K562 (cell line): ENCODE data around the gene TIMM17B. TPM values are rescaled to one million over a fixed set of nuclear protein-coding genes. Genes with fewer than 3 reads are reported as not detected.

Experiments used
- ARID2 ChIP-seq: fragments of 450-650 bp; IDR thresholded peaks from 2 replicates; pipeline ENCODE4 v1.6.1; 2017; ENCODE audit warnings: antibody characterized with exemption, mild to moderate bottlenecking
- BHLHE40 ChIP-seq: IDR thresholded peaks from 2 replicates; pipeline ENCODE4 v1.6.1; 2011; ENCODE audit warnings: low read length, improper control_type of control experiment
- CBFA2T2 ChIP-seq: fragments of 450-650 bp; conservative IDR thresholded peaks from 2 replicates; pipeline ENCODE4 v1.6.1; 2017; ENCODE audit warnings: mild to moderate bottlenecking
- FOS ChIP-seq: IDR thresholded peaks from 3 replicates; pipeline ENCODE4 v1.6.1; 2011; ENCODE audit not compliant: insufficient read length; ENCODE audit errors: extremely low read depth
- GABPB1 ChIP-seq: sonication (generic); formaldehyde crosslinking; IDR thresholded peaks from 2 replicates; pipeline ENCODE4 v1.8.0; 2022; ENCODE audit warnings: mild to moderate bottlenecking, missing genetic modification reagents
- HNRNPLL ChIP-seq: fragments of 200-400 bp; formaldehyde crosslinking; IDR thresholded peaks from 2 replicates; pipeline ENCODE4 v1.6.1; 2017; ENCODE audit warnings: low read length, low read depth, mild to moderate bottlenecking; ENCODE audit not compliant: poor library complexity, severe bottlenecking
- NR2C2 ChIP-seq, 2 experiments: fragments of 200-800 bp in 1 of 2; sonication (Bioruptor generic) in 1 of 2; sonication (generic) in 1 of 2; formaldehyde crosslinking in 1 of 2; IDR thresholded peaks; 2 replicates each; pipeline versions ENCODE4 v1.6.1 to v1.8.0; 2016 to 2022; ENCODE audit warnings: mild to moderate bottlenecking in 1 of 2, missing compliant biosample characterization in 1 of 2, missing genetic modification characterization in 1 of 2, missing genetic modification reagents in 1 of 2
- NUFIP1 ChIP-seq: fragments of 450-650 bp; IDR thresholded peaks from 2 replicates; pipeline ENCODE4 v1.6.1; 2018; ENCODE audit not compliant: partially characterized antibody
- PCBP1 ChIP-seq: fragments of 200-400 bp; formaldehyde crosslinking; IDR thresholded peaks from 2 replicates; pipeline ENCODE4 v1.6.1; 2018; ENCODE audit warnings: mild to moderate bottlenecking, low read depth, low read length; ENCODE audit not compliant: poor library complexity, severe bottlenecking
- POU5F1 ChIP-seq: fragments of 150-350 bp; IDR thresholded peaks from 2 replicates; pipeline ENCODE4 v1.6.1; 2014; ENCODE audit warnings: borderline replicate concordance, low read length, low read depth, mild to moderate bottlenecking; ENCODE audit not compliant: partially characterized antibody
- RB1 ChIP-seq: fragments of 450-650 bp; IDR thresholded peaks from 2 replicates; pipeline ENCODE4 v1.6.1; 2017; ENCODE audit warnings: low read depth, mild to moderate bottlenecking
- SMC3 ChIP-seq: conservative IDR thresholded peaks from 2 replicates; pipeline ENCODE4 v1.6.1; 2011; ENCODE audit warnings: low read depth, low read length, improper control_type of control experiment; ENCODE audit not compliant: insufficient read depth
- SNIP1 ChIP-seq: fragments of 450-650 bp; IDR thresholded peaks from 2 replicates; pipeline ENCODE4 v1.7.1; 2017; ENCODE audit warnings: low read depth, mild to moderate bottlenecking
- TAF9B ChIP-seq: fragments of 450-650 bp; IDR thresholded peaks from 2 replicates; pipeline ENCODE4 v1.6.1; 2018; ENCODE audit warnings: mild to moderate bottlenecking; ENCODE audit not compliant: partially characterized antibody
- TCF15 ChIP-seq: fragments of 250-450 bp; sonication (Bioruptor Pico); IDR thresholded peaks from 2 replicates; pipeline ENCODE4 v1.8.0; 2022; ENCODE audit warnings: moderate library complexity, mild to moderate bottlenecking, inconsistent platforms
- XRCC5 ChIP-seq: fragments of 200-400 bp; formaldehyde crosslinking; IDR thresholded peaks from 2 replicates; pipeline ENCODE4 v1.6.1; 2017; ENCODE audit warnings: low read depth, mild to moderate bottlenecking, low read length
- ZBTB34 ChIP-seq: fragments of 250-450 bp; sonication (Bioruptor Pico); IDR thresholded peaks from 2 replicates; pipeline ENCODE4 v1.8.0; 2021; ENCODE audit warnings: mild to moderate bottlenecking, moderate library complexity
- ZFX ChIP-seq: sonication (generic); formaldehyde crosslinking; IDR thresholded peaks from 2 replicates; pipeline ENCODE4 v1.8.0; 2022; ENCODE audit warnings: mild to moderate bottlenecking, missing genetic modification reagents, moderate library complexity
- ZNF408 ChIP-seq: fragments of 250-450 bp; sonication (Bioruptor Pico); IDR thresholded peaks from 2 replicates; pipeline ENCODE4 v1.4.0; 2020; ENCODE audit warnings: low read depth, mild to moderate bottlenecking, moderate library complexity
- ZNF696 ChIP-seq: fragments of 250-450 bp; sonication (Bioruptor Pico); conservative IDR thresholded peaks from 2 replicates; pipeline ENCODE4 v1.4.0; 2020; ENCODE audit warnings: mild to moderate bottlenecking, moderate library complexity
- ZZZ3 ChIP-seq: fragments of 450-650 bp; IDR thresholded peaks from 2 replicates; pipeline ENCODE4 v1.6.1; 2016; ENCODE audit warnings: antibody characterized with exemption, mild to moderate bottlenecking, moderate library complexity
- polyA plus RNA-seq, 8 experiments: library from polyadenylated mRNA; depleted of rRNA in 4 of 8; stranded (reverse) in 5 of 8; unstranded in 3 of 8; fragments of >200 nt; fragmentation: Nextera tagmentation in 2 of 8; fragmentation: Illumina TruSeq in 1 of 8; extraction: Ambion mirVana in 2 of 8; extraction: Trizol in 1 of 8; gene quantifications; 2 replicates each; pipeline versions ENCODE4 v1.2.1 to v1.2.3, GENCODE V29; 2011 to 2014; ENCODE audit warnings: inconsistent platforms in 1 of 8, missing spikeins in 1 of 8
- total RNA-seq, 7 experiments: library from RNA; depleted of rRNA in 6 of 7; stranded (reverse); fragments of >200 nt in 6 of 7; fragmentation: Illumina TruSeq in 2 of 7; extraction: Trizol in 2 of 7; gene quantifications; 2 replicates each; pipeline versions ENCODE4 v1.2.1 to v1.2.3, GENCODE V29; 2011 to 2021; ENCODE audit warnings: low replicate concordance in 1 of 7
- TF ChIP-seq, protein P1 (sequence below): fragments of 250-450 bp; sonication (Bioruptor Pico); IDR thresholded peaks from 2 replicates; pipeline ENCODE4 v1.8.0; 2021; ENCODE audit warnings: moderate library complexity, mild to moderate bottlenecking, inconsistent platforms
- TF ChIP-seq, protein P2 (sequence below): sonication (generic); formaldehyde crosslinking; IDR thresholded peaks from 2 replicates; pipeline ENCODE4 v1.9.0; 2022; ENCODE audit warnings: mild to moderate bottlenecking, missing genetic modification reagents
- TF ChIP-seq, protein P3 (sequence below): sonication (generic); formaldehyde crosslinking; IDR thresholded peaks from 2 replicates; pipeline ENCODE4 v1.8.0; 2022; ENCODE audit warnings: missing genetic modification reagents, mild to moderate bottlenecking, moderate library complexity, borderline replicate concordance

The TIMM17B gene
- total and polyA plus RNA-seq, 9 of the 15 experiments (the other 6 are each of a cell fraction or from before 2014, with no cell fraction given): 9.9 to 184 (median 115) TPM

- TF ChIP-seq NR2C2 (CRISPR knock-in tag; IDR thresholded peaks at IDR 0.05) (no peak), NR2C2 (tag; IDR thresholded peaks at IDR 0.05) (0 out of 2 replicates have a peak, but pooled peaks have one; percentile 42), GABPB1 (CRISPR knock-in tag) (peak; percentile 21; the same call in 1 of the 2 replicates), XRCC5 (no peak), BHLHE40 (peak; percentile 89), ZNF696 (CRISPR knock-in tag) (no peak), ARID2 (no peak), ZNF408 (CRISPR knock-in tag) (no peak), ZZZ3 (no peak), HNRNPLL (peak; percentile 96), NUFIP1 (peak; percentile 44), TCF15 (CRISPR knock-in tag) (no peak), SNIP1 (no peak), POU5F1 (no peak), FOS (peak; percentile 83), RB1 (peak; percentile 56; the same call in 1 of the 2 replicates), PCBP1 (no peak), ZFX (CRISPR knock-in tag) (peak; percentile 90), TAF9B (peak; percentile 80), CBFA2T2 (no peak), SMC3 (no peak), ZBTB34 (CRISPR knock-in tag) (no peak)
- TF ChIP-seq, protein P1, sequence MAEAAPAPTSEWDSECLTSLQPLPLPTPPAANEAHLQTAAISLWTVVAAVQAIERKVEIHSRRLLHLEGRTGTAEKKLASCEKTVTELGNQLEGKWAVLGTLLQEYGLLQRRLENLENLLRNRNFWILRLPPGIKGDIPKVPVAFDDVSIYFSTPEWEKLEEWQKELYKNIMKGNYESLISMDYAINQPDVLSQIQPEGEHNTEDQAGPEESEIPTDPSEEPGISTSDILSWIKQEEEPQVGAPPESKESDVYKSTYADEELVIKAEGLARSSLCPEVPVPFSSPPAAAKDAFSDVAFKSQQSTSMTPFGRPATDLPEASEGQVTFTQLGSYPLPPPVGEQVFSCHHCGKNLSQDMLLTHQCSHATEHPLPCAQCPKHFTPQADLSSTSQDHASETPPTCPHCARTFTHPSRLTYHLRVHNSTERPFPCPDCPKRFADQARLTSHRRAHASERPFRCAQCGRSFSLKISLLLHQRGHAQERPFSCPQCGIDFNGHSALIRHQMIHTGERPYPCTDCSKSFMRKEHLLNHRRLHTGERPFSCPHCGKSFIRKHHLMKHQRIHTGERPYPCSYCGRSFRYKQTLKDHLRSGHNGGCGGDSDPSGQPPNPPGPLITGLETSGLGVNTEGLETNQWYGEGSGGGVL: no peak
- TF ChIP-seq, protein P2, sequence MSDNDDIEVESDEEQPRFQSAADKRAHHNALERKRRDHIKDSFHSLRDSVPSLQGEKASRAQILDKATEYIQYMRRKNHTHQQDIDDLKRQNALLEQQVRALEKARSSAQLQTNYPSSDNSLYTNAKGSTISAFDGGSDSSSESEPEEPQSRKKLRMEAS: peak; percentile 68
- TF ChIP-seq, protein P3, sequence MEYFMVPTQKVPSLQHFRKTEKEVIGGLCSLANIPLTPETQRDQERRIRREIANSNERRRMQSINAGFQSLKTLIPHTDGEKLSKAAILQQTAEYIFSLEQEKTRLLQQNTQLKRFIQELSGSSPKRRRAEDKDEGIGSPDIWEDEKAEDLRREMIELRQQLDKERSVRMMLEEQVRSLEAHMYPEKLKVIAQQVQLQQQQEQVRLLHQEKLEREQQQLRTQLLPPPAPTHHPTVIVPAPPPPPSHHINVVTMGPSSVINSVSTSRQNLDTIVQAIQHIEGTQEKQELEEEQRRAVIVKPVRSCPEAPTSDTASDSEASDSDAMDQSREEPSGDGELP (CRISPR knock-in tag): peak; percentile 58; the same call in 1 of the 2 replicates
Measured at GRCh38 chrX:48897625-48898306, at the start of gene TIMM17B, which contains the start of gene PQBP1 (continued).
